ENCODE measurements around the gene TCERG1L.

GRCh38 chr10:131110241-131110783 is 201.2 kb downstream of the TCERG1L start:
- TF ChIP-seq CTCF (IDR thresholded peaks at IDR 0.05; ENCODE audit: insufficient read depth, low read length) (no peak), REST (IDR thresholded peaks at IDR 0.05; ENCODE audit: insufficient replicate concordance, low read depth) (no peak), POLR2AphosphoS5 (IDR thresholded peaks at IDR 0.05; ENCODE audit: low read depth) (no peak), SPI1 (IDR thresholded peaks at IDR 0.05; ENCODE audit: borderline replicate concordance, low read depth) (no peak), GABPA (IDR thresholded peaks at IDR 0.05; ENCODE audit: low read depth) (no peak)
